Stimulated activated effector memory CD8-positive, alpha-beta T cell treated with anti-CD3 and anti-CD28 coated beads, Interleukin-12 subunit alpha, Interleukin-12 subunit beta, amount 100 ng/mL, for 72 hours (primary cell): Measurements from ENCODE around the gene ARHGEF17.

ENCODE experiments used
- ATAC-seq: fragments of 150-1000 bp; cut with Tn5 transposase; 2 replicates; pipeline ENCODE4 v1.10.0; 2021
- DNase-seq, 2 donors: peaks; one replicate each; pipeline ENCODE4 v3.0.0; 2021 to 2022; ENCODE audit warnings: low spot score in 2 of 2
- H3K27ac Mint-ChIP-seq: one replicate; pipeline ENCODE4 v1.8.0; 2022; ENCODE audit warnings: mild to moderate bottlenecking, mixed read lengths
- H3K36me3 Mint-ChIP-seq: one replicate; pipeline ENCODE4 v1.8.0; 2022; ENCODE audit warnings: mild to moderate bottlenecking, mixed read lengths
- H3K4me1 Mint-ChIP-seq: one replicate; pipeline ENCODE4 v1.8.0; 2022; ENCODE audit warnings: mixed read lengths
- H3K4me3 Mint-ChIP-seq: one replicate; pipeline ENCODE4 v1.8.0; 2022; ENCODE audit warnings: mild to moderate bottlenecking, mixed read lengths
- H3K9me3 Mint-ChIP-seq: one replicate; pipeline ENCODE4 v1.8.0; 2022; ENCODE audit warnings: mixed read lengths

ARHGEF17 gene

GRCh38 chr11:73312036-73312435 is 4.0 kb downstream of the ARHGEF17 start:
- Mint-ChIP-seq H3K9me3 (no peaks in the 10 kb centered on the region), H3K27ac (no peak overlapping the region), H3K4me3 (no peak overlapping the region), H3K36me3 (peaks cover 4% of the 10 kb centered on the region), H3K4me1 (peaks cover 23% of the 10 kb centered on the region)
- ATAC-seq = no peak
- no peak for DNase-seq

- Mint-ChIP-seq H3K4me1 (peaks cover 18% of the 10 kb centered on the region), H3K36me3 (no peaks in the 10 kb centered on the region), H3K9me3 (no peaks in the 10 kb centered on the region), H3K27ac (peak overlapping the region; percentile 82), H3K4me3 (no peak overlapping the region)
- ATAC-seq = no peak
- no peak for DNase-seq
Observed at GRCh38 chr11:73312851-73313327, 4.8 kb downstream of the ARHGEF17 start.

GRCh38 chr11:73313652-73314051 is 5.6 kb downstream of the ARHGEF17 start:
- peak overlapping the region; percentile 82 for H3K27ac Mint-ChIP-seq
- H3K4me3 Mint-ChIP-seq = no peak overlapping the region
- peaks cover 18% of the 10 kb centered on the region for H3K4me1 Mint-ChIP-seq
- DNase-seq = no peak
- H3K36me3 Mint-ChIP-seq = no peaks in the 10 kb centered on the region
- H3K9me3 Mint-ChIP-seq = no peaks in the 10 kb centered on the region
- ATAC-seq = no peak

- no peaks in the 10 kb centered on the region for H3K9me3 Mint-ChIP-seq
- H3K36me3 Mint-ChIP-seq = no peaks in the 10 kb centered on the region
- H3K27ac Mint-ChIP-seq = peak overlapping the region; percentile 82
- H3K4me1 Mint-ChIP-seq = peaks cover 18% of the 10 kb centered on the region
- DNase-seq (no peak), ATAC-seq (peak; percentile 15)
- H3K4me3 Mint-ChIP-seq = no peak overlapping the region
Observed at GRCh38 chr11:73314117-73314961, 6.3 kb downstream of the ARHGEF17 start.

GRCh38 chr11:73315293-73316020 is 7.4 kb downstream of the ARHGEF17 start:
- ATAC-seq (no peak), DNase-seq (no peak)
- no peak overlapping the region for H3K27ac Mint-ChIP-seq
- H3K4me1 Mint-ChIP-seq = peaks cover 18% of the 10 kb centered on the region
- no peaks in the 10 kb centered on the region for H3K9me3 Mint-ChIP-seq
- H3K4me3 Mint-ChIP-seq = no peak overlapping the region
- H3K36me3 Mint-ChIP-seq = no peaks in the 10 kb centered on the region

DNA sequence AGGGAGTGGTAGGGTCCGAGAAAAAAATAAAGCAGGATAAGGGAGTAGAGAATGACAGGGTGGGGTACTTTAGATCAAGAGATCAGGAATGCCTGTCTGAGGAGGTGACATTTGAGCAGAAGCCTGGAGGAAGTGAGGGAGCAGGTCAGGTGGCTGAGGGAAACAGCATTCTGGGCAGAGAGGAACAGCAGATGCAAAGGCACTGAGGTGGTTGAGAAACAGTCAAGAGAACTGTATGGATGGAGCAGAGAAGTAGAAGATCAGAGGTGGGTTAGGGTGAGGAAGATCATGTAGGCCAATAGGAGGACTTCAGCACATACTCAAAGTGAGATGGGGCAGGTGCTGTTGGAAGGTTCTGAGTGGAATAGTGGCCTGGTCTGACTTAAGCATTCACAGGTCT is 8.3 kb downstream of the ARHGEF17 start:
- Mint-ChIP-seq H3K27ac (no peak overlapping the region), H3K9me3 (no peaks in the 10 kb centered on the region), H3K4me1 (peaks cover 18% of the 10 kb centered on the region), H3K36me3 (no peaks in the 10 kb centered on the region), H3K4me3 (no peak overlapping the region)
- ATAC-seq (no peak), DNase-seq (no peak)

DNA sequence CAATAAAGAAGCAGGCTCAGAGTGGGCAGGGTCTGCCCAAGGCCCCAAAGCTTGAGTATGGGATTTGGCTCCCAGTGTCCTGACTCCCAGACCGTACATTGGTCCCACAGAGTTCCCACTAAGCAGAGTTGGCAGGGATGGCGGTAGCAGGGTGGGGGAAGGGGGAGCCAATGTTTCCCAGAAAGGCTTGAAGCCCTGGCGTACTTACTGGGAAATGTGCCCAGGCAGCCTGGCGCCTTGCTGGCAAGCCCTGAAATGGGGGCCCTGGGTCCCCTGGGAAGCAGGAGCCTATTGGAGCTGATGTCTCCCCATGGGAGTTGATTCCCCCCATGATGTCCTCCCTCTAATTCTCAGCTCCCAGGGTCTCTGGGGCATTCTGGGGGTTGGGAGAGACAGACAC is 9.3 kb downstream of the ARHGEF17 start:
- Mint-ChIP-seq H3K27ac (no peak overlapping the region), H3K4me1 (peaks cover 18% of the 10 kb centered on the region), H3K4me3 (no peak overlapping the region), H3K36me3 (no peaks in the 10 kb centered on the region), H3K9me3 (no peaks in the 10 kb centered on the region)
- ATAC-seq (no peak), DNase-seq (no peak)

DNA sequence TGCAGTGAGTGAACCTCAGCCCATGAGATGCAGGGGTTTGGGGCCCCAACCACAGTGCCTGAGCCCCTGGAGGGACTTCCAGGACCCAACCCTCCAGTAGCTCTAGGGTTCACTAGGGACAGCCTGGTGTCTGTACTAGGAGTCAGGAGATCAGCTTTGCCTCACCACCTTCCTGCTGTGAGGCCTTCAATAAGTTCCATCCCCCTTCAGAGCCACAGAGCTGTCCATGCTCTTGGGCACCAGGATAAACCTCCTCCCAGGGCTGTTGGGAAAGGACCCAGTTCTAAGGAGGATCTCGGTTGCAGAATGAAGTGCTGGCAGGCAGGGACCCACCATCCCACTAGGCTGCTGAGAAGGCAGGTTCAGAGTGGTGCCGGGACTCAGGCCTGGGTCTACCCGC is 9.7 kb downstream of the ARHGEF17 start:
- H3K36me3 Mint-ChIP-seq = no peaks in the 10 kb centered on the region
- H3K9me3 Mint-ChIP-seq = no peaks in the 10 kb centered on the region
- no peak for ATAC-seq

DNA sequence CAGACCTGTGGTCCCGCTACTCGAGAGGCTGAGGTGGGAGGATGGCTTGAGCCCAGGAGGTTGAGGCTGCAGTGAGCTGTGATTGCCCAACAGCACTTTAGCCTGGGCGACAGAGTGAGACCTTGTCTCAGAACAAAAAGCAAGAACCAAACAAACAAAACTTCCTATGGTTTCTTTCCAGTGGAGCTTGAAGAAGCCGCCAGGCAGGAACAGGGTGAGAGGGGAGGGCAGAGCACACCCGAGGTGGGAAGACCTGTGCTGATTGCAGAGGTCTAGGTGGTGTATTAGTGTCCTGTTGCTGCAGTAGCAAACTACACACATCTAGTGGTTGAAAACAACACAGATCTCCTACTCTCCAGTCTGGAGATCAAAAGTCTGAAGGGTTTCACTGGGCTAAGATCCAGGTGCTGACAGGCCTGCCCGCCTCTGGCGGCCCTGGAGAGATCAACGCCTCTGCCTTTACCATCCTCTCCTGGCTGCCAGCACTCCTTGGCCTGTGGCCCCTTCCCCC is 10.5 kb downstream of the ARHGEF17 start:
- Mint-ChIP-seq H3K27ac (no peak overlapping the region), H3K36me3 (no peaks in the 10 kb centered on the region), H3K4me1 (peaks cover 14% of the 10 kb centered on the region), H3K4me3 (no peak overlapping the region), H3K9me3 (no peaks in the 10 kb centered on the region)
- no peak for ATAC-seq
- DNase-seq = no peak

More for the DNA sequence above, 9.7 kb downstream of the ARHGEF17 start:
- no peak for DNase-seq
- no peak overlapping the region for H3K4me3 Mint-ChIP-seq
- H3K27ac Mint-ChIP-seq = no peak overlapping the region
- H3K4me1 Mint-ChIP-seq = peaks cover 18% of the 10 kb centered on the region

DNA sequence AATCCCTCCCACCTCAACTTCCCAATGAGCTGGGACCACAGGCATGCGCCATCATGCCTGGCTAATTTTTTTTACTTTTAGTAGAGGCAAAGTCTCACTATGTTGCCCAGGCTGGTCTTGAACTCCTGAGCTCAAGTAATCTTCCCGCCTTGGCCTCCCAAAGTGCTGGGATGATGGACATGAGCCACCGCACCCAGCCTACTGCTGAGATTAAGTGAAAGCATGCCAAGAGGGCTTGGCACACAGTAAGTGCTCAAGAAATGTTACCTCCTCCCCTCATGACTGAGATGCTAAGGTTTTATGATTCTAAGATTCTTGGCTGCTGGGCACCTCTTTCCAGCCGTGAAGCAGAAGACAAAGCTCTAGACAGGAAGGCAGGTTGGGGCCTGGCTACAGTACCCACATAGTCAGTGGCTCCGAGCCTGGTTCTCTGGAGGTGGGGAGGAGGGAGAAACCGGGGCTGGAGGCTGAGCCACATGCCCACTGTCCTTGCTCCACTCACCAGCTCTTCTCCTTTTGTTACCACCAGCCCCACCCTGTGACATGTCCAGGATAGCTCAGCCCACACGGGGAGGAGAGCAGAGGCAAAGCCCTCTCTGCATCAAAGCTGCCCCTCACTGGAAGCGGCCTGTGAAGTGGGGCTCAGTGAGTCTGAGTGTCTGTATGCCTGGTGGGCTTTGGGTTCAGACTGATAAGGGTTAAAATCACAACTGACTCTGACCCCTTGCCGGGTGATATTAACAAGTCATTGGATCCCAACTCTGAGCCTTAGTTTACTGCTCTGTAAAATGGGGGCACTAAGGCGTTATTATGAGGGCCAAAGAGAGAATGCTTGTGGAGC is 12.9 kb downstream of the ARHGEF17 start:
- H3K36me3 Mint-ChIP-seq = no peaks in the 10 kb centered on the region
- DNase-seq (no peak), ATAC-seq (no peak)
- no peak overlapping the region for H3K4me3 Mint-ChIP-seq
- H3K4me1 Mint-ChIP-seq = no peaks in the 10 kb centered on the region
- no peaks in the 10 kb centered on the region for H3K9me3 Mint-ChIP-seq
- peak overlapping the region; percentile 47 for H3K27ac Mint-ChIP-seq

DNA sequence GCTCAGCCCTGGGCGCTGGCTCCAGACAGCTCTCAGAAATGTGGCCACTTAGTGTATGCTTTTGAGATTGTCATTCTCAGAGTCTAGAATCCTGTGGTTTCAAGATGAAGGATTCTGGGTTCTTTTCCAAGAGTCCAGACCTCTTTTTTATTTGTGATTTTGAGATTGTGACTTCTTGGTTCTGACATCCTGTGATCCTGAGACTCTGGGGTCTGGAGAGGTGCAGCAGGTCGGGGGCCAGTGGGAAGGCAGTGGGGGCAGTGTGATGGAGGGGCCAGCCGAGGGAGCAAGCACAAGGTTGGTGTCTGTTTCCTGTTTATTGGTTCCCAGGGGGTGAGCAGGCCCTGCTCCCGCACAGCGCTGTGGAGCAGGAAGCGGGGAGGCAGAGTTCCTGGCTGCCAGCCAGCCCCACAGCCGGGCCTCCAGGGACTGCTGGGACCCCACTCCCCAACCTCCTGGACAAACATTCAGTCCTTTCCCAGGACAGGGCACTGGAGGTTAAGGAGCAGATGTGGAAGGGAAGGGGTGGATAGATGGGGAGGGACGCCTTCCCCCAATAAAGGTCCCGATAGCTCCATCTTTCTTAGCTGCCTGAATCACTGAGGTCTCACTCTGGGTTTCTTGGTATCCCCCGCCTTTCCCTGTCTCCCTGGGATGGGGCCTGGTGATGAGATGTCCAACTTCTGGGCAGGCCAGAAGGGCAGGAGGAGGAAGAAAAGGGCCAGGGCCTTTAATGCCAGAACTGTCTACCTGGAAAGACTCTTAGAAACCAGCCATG is 13.7 kb downstream of the ARHGEF17 start:
- no peaks in the 10 kb centered on the region for H3K9me3 Mint-ChIP-seq
- ATAC-seq (no peak), DNase-seq (no peak)
- H3K4me3 Mint-ChIP-seq = no peak overlapping the region
- H3K36me3 Mint-ChIP-seq = no peaks in the 10 kb centered on the region
- H3K27ac Mint-ChIP-seq = peak overlapping the region; percentile 47
- no peaks in the 10 kb centered on the region for H3K4me1 Mint-ChIP-seq

DNA sequence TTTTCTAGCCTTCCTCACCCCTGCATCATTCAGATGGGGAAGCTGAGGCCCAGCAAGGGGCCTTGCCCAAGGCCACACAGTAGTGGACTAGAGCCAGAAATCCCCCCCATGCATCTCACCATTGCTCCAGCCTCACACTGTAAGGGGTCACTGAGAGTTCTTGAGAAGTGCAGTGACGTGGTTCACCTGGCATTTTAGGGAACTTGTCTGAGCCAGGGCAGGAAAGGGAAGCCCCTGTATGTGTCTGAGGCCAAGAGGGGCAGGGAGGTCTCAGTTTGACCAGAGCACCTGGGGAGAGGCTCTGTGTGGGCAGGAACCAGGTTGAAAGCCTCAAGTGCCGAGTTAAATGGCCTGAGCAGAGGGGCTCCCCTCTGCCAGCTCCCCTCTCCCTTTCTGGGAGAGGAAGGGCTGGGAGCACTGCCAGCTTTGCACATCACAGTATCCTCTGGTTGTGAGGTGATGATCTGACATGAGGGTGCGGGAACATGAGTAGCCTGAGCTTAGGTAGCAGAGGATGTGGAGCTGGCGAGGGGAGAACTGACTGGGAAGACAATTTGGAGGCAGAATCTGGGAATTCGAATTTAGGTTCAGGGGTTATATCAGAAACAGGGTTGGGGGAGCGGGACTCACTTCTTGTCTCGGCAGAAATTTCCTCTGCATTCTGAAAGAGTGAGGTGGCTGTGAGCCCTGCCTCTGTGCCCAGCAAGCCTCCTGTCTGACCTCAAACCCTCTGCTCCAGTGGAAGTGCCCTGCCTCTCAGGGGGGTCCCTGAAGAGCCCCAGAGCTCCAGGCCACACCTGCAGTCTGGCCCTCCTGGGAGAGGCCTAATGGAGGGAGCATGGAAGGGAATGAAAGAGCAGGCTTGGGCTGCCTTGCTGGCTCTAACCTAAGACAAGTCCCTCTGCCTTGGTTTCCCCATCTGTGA is 14.6 kb downstream of the ARHGEF17 start:
- no peak for DNase-seq
- no peaks in the 10 kb centered on the region for H3K36me3 Mint-ChIP-seq
- no peak for ATAC-seq
- H3K4me1 Mint-ChIP-seq = peaks cover 8% of the 10 kb centered on the region
- no peaks in the 10 kb centered on the region for H3K9me3 Mint-ChIP-seq
- no peak overlapping the region for H3K27ac Mint-ChIP-seq
- H3K4me3 Mint-ChIP-seq = no peak overlapping the region

- DNase-seq = no peak
- no peak overlapping the region for H3K27ac Mint-ChIP-seq
Observed at GRCh38 chr11:73323464-73323863, 15.4 kb downstream of the ARHGEF17 start.

GRCh38 chr11:73324116-73324515 is 16.0 kb downstream of the ARHGEF17 start:
- no peaks in the 10 kb centered on the region for H3K36me3 Mint-ChIP-seq
- peaks cover 12% of the 10 kb centered on the region for H3K4me1 Mint-ChIP-seq
- H3K27ac Mint-ChIP-seq = no peak overlapping the region
- H3K4me3 Mint-ChIP-seq = no peak overlapping the region
- H3K9me3 Mint-ChIP-seq = no peaks in the 10 kb centered on the region
- DNase-seq (no peak), ATAC-seq (no peak)

More at GRCh38 chr11:73323464-73323863, 15.4 kb downstream of the ARHGEF17 start:
- no peaks in the 10 kb centered on the region for H3K36me3 Mint-ChIP-seq
- no peaks in the 10 kb centered on the region for H3K9me3 Mint-ChIP-seq
- H3K4me3 Mint-ChIP-seq = no peak overlapping the region
- ATAC-seq = no peak
- H3K4me1 Mint-ChIP-seq = peaks cover 12% of the 10 kb centered on the region
